Liver (tissue), 9 donors: ENCODE data around the gene RIC8B. TPM values are rescaled to one million over a fixed set of nuclear protein-coding genes. Genes with fewer than 3 reads are reported as not detected.

Experiments
- DNase-seq: peaks from one replicate; pipeline ENCODE4 v3.0.0-alpha.2; 2017; ENCODE audit warnings: low spot score
- H3K27ac ChIP-seq, 2 donors: one replicate each; pipeline ENCODE4 v1.7.0; 2013; ENCODE audit warnings: inconsistent platforms in 2 of 2, low read length in 2 of 2, control low read depth in 1 of 2, low read depth in 1 of 2, mild to moderate bottlenecking in 1 of 2
- H3K27me3 ChIP-seq, 4 donors: one replicate each; pipeline versions ENCODE4 v1.6.1 to v1.7.0; 2013; ENCODE audit warnings: low read length in 3 of 4, inconsistent platforms in 1 of 4, mild to moderate bottlenecking in 1 of 4, moderate library complexity in 1 of 4; ENCODE audit not compliant: control insufficient read depth in 4 of 4, insufficient read depth in 4 of 4
- H3K36me3 ChIP-seq, 4 donors: one replicate each; pipeline versions ENCODE4 v1.6.1 to v1.7.0; 2013; ENCODE audit warnings: low read length in 3 of 4, mild to moderate bottlenecking in 3 of 4, low read depth in 1 of 4, moderate library complexity in 1 of 4; ENCODE audit not compliant: control insufficient read depth in 4 of 4, insufficient read depth in 3 of 4
- H3K4me1 ChIP-seq, 4 donors: one replicate each; pipeline versions ENCODE4 v1.6.1 to v1.7.0; 2013; ENCODE audit warnings: low read length in 3 of 4, mild to moderate bottlenecking in 3 of 4, moderate library complexity in 1 of 4; ENCODE audit not compliant: control insufficient read depth in 4 of 4, insufficient read depth in 4 of 4
- H3K4me3 ChIP-seq, 3 donors: one replicate each; pipeline versions ENCODE4 v1.6.1 to v1.7.0; 2013; ENCODE audit warnings: low read length in 3 of 3, control low read depth in 1 of 3, low read depth in 1 of 3, mild to moderate bottlenecking in 1 of 3
- H3K9ac ChIP-seq, 2 donors: one replicate each; pipeline ENCODE4 v1.7.0; 2013; ENCODE audit warnings: low read length in 2 of 2, mild to moderate bottlenecking in 2 of 2, moderate library complexity in 2 of 2, control low read depth in 1 of 2, low read depth in 1 of 2
- H3K9me3 ChIP-seq, 4 donors: one replicate each; pipeline versions ENCODE4 v1.6.1 to v1.7.0; 2013; ENCODE audit warnings: low read length in 3 of 4; ENCODE audit not compliant: control insufficient read depth in 4 of 4
- EGR1 ChIP-seq, 2 donors: IDR thresholded peaks; 2 replicates each; pipeline ENCODE4 v1.6.1; 2016 to 2018; ENCODE audit warnings: antibody characterized with exemption in 2 of 2, low read depth in 2 of 2
- FOXA1 ChIP-seq: IDR thresholded peaks from 2 replicates; pipeline ENCODE4 v1.6.1; 2016; ENCODE audit warnings: antibody characterized with exemption
- FOXA2 ChIP-seq: IDR thresholded peaks from 2 replicates; pipeline ENCODE4 v1.6.1; 2016; ENCODE audit warnings: antibody characterized with exemption
- GABPA ChIP-seq, 2 donors: IDR thresholded peaks in 1 of 2; conservative IDR thresholded peaks in 1 of 2; 2 replicates each; pipeline ENCODE4 v1.6.1; 2016; ENCODE audit warnings: antibody characterized with exemption in 2 of 2, mild to moderate bottlenecking in 1 of 2, moderate library complexity in 1 of 2
- HNF4A ChIP-seq, 2 donors: conservative IDR thresholded peaks; 2 replicates each; pipeline ENCODE4 v1.6.1; 2016; ENCODE audit warnings: antibody characterized with exemption in 2 of 2, mild to moderate bottlenecking in 2 of 2
- HNF4G ChIP-seq: IDR thresholded peaks from 2 replicates; pipeline ENCODE4 v1.6.1; 2016; ENCODE audit warnings: antibody characterized with exemption
- JUND ChIP-seq, 2 donors: IDR thresholded peaks; 2 replicates each; pipeline ENCODE4 v1.6.1; 2016; ENCODE audit warnings: antibody characterized with exemption in 2 of 2
- RAD21 ChIP-seq, 2 donors: IDR thresholded peaks; 2 replicates each; pipeline ENCODE4 v1.6.1; 2016; ENCODE audit warnings: antibody characterized with exemption in 2 of 2, mild to moderate bottlenecking in 2 of 2
- RXRA ChIP-seq, 2 donors: IDR thresholded peaks; 2 replicates each; pipeline ENCODE4 v1.6.1; 2017 to 2018; ENCODE audit warnings: antibody characterized with exemption in 2 of 2, mild to moderate bottlenecking in 1 of 2
- SP1 ChIP-seq: IDR thresholded peaks from 2 replicates; pipeline ENCODE4 v1.6.1; 2018; ENCODE audit warnings: antibody characterized with exemption, mild to moderate bottlenecking
- YY1 ChIP-seq: IDR thresholded peaks from 2 replicates; pipeline ENCODE4 v1.6.1; 2016; ENCODE audit warnings: antibody characterized with exemption, mild to moderate bottlenecking
- WGBS: extraction: QIAGEN DNeasy Blood & Tissue Kit; methylation state at CpG from one replicate; pipeline ENCODE4 v1.1.7; 2013; 5-methylcytosine and 5-hydroxymethylcytosine counted together
- polyA plus RNA-seq, 2 donors: library from polyadenylated mRNA; stranded (reverse) in 1 of 2; unstranded in 1 of 2; fragments of 200-250 nt in 1 of 2; fragments of >200 nt in 1 of 2; fragmentation: Nextera tagmentation in 1 of 2; extraction: Ambion mirVana in 1 of 2; gene quantifications; one replicate each; pipeline versions ENCODE4 v1.2.1 to v1.2.3, GENCODE V29; 2013 to 2015
- total RNA-seq, 2 donors: library from RNA; depleted of rRNA; stranded (reverse); fragments of >200 nt; gene quantifications; one replicate each; pipeline ENCODE4 v1.2.3, GENCODE V29; 2014
- TF ChIP-seq, protein P1 (sequence below): fragments of 150-350 bp; IDR thresholded peaks from 2 replicates; pipeline ENCODE4 v1.5.1; 2017; ENCODE audit warnings: improper control_type of control experiment, low read depth, low read length; ENCODE audit not compliant: missing input control
- TF ChIP-seq, protein P2 (sequence below): IDR thresholded peaks from 2 replicates; pipeline ENCODE4 v1.6.1; 2016; ENCODE audit warnings: antibody characterized with exemption, mild to moderate bottlenecking
- TF ChIP-seq, protein P3 (sequence below): IDR thresholded peaks from 2 replicates; pipeline ENCODE4 v1.6.1; 2016; ENCODE audit warnings: antibody characterized with exemption
- TF ChIP-seq, protein P4 (sequence below): IDR thresholded peaks from 2 replicates; pipeline ENCODE4 v1.6.1; 2016; ENCODE audit warnings: antibody characterized with exemption
- donor health status: healthy.
- donor health status: healthy.
- donor health status: healthy.
- donor health status: healthy.
- donor health status: healthy.

Gene RIC8B
- total and polyA plus RNA-seq, 4 donors, result 2.7 to 15.1 (median 4.2) TPM

DNA sequence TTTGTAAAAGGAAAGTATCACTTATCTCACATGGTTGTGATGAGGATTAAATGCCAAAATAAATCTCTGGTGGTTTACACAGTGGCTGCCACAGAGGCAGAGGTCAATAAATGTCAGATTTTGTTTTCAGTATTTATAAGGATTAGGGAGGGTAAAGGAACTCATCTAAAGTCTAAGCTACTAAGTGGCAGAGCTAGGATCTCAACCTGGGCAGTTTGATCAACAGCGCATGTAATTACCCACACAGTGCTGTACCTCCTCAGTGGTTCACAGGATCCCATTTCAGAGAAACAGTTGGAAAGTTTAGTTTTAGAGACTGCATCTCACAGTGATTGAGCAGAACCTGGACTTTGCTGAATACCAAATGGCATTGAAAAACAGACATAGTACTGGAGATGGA lies 44.9 kb upstream of the RIC8B start (continued):
- TF ChIP-seq, protein P1, sequence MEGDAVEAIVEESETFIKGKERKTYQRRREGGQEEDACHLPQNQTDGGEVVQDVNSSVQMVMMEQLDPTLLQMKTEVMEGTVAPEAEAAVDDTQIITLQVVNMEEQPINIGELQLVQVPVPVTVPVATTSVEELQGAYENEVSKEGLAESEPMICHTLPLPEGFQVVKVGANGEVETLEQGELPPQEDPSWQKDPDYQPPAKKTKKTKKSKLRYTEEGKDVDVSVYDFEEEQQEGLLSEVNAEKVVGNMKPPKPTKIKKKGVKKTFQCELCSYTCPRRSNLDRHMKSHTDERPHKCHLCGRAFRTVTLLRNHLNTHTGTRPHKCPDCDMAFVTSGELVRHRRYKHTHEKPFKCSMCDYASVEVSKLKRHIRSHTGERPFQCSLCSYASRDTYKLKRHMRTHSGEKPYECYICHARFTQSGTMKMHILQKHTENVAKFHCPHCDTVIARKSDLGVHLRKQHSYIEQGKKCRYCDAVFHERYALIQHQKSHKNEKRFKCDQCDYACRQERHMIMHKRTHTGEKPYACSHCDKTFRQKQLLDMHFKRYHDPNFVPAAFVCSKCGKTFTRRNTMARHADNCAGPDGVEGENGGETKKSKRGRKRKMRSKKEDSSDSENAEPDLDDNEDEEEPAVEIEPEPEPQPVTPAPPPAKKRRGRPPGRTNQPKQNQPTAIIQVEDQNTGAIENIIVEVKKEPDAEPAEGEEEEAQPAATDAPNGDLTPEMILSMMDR, result no peak

DNA sequence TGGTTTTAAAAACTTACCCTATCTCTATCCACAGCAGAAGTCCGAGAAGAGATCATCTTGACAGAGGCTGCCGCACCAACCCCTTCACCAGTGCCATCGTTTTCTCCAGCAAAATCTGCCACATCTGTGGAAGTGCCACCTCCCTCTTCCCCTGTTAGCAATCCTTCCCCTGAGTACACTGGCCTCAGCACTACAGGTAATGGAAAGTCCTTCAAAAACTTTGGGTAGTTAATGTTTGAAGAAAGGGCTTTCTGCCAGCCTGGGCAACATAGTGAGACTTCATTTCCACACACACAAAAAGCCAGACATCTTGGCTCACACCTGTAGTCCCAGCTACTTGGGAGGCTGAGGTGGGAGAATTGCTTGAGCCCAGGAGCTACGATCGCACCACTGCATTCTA lies 41.6 kb upstream of the RIC8B start:
- Histone ChIP-seq H3K4me3 (no peak overlapping the region), H3K27ac (no peak overlapping the region), H3K9me3 (no peaks in the 10 kb centered on the region), H3K9ac (no peak overlapping the region), H3K27me3 (no peaks in the 10 kb centered on the region), H3K4me1 (peaks cover 0 to 4% (median 2%) of the 10 kb centered on the region in 4 donors), H3K36me3 (no peaks in the 10 kb centered on the region)
- TF ChIP-seq, protein P1, result no peak
- TF ChIP-seq YY1 (no peak), FOXA2 (no peak), HNF4G (no peak), SP1 (no peak), RXRA (IDR thresholded peaks at IDR 0.05) (no peak)
- TF ChIP-seq, protein P2, sequence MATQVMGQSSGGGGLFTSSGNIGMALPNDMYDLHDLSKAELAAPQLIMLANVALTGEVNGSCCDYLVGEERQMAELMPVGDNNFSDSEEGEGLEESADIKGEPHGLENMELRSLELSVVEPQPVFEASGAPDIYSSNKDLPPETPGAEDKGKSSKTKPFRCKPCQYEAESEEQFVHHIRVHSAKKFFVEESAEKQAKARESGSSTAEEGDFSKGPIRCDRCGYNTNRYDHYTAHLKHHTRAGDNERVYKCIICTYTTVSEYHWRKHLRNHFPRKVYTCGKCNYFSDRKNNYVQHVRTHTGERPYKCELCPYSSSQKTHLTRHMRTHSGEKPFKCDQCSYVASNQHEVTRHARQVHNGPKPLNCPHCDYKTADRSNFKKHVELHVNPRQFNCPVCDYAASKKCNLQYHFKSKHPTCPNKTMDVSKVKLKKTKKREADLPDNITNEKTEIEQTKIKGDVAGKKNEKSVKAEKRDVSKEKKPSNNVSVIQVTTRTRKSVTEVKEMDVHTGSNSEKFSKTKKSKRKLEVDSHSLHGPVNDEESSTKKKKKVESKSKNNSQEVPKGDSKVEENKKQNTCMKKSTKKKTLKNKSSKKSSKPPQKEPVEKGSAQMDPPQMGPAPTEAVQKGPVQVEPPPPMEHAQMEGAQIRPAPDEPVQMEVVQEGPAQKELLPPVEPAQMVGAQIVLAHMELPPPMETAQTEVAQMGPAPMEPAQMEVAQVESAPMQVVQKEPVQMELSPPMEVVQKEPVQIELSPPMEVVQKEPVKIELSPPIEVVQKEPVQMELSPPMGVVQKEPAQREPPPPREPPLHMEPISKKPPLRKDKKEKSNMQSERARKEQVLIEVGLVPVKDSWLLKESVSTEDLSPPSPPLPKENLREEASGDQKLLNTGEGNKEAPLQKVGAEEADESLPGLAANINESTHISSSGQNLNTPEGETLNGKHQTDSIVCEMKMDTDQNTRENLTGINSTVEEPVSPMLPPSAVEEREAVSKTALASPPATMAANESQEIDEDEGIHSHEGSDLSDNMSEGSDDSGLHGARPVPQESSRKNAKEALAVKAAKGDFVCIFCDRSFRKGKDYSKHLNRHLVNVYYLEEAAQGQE, result no peak
- TF ChIP-seq, protein P3, sequence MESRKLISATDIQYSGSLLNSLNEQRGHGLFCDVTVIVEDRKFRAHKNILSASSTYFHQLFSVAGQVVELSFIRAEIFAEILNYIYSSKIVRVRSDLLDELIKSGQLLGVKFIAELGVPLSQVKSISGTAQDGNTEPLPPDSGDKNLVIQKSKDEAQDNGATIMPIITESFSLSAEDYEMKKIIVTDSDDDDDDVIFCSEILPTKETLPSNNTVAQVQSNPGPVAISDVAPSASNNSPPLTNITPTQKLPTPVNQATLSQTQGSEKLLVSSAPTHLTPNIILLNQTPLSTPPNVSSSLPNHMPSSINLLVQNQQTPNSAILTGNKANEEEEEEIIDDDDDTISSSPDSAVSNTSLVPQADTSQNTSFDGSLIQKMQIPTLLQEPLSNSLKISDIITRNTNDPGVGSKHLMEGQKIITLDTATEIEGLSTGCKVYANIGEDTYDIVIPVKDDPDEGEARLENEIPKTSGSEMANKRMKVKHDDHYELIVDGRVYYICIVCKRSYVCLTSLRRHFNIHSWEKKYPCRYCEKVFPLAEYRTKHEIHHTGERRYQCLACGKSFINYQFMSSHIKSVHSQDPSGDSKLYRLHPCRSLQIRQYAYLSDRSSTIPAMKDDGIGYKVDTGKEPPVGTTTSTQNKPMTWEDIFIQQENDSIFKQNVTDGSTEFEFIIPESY, result no peak
- WGBS, result 94% methylated on average over 5 of the region's 5 CpGs
- no peak for DNase-seq

DNA sequence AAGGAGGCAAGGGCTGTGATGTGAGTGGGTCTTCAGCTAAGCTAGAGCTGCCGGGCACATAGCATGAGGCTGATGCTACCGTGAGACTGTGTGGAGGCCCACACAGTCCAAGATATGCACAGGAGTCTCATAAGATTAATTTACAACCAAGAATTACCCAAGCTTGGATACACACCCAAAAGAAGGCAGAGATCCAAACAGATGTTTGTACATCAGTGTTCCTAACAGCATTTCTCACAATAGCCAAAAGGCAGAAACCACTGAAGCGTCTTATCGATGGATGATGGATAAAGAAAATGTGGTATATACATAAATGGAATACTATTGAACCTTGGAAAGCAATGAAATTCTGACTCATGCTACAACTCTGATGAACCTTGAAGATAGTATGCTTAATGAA lies 40.8 kb upstream of the RIC8B start:
- Histone ChIP-seq H3K4me3 (no peak overlapping the region), H3K36me3 (no peaks in the 10 kb centered on the region), H3K4me1 (peaks cover 0 to 4% (median 2%) of the 10 kb centered on the region in 4 donors), H3K27me3 (no peaks in the 10 kb centered on the region), H3K27ac (no peak overlapping the region), H3K9me3 (no peaks in the 10 kb centered on the region), H3K9ac (no peak overlapping the region)
- no peak for DNase-seq
- WGBS, result 90% methylated on average over 4 of the region's 4 CpGs
- TF ChIP-seq YY1 (no peak), EGR1 (IDR thresholded peaks at IDR 0.05; ENCODE audit: low read depth in 2 of 2) (no peak), GABPA (IDR thresholded peaks at IDR 0.05 in 1 of 2, conservative IDR thresholded peaks at IDR 0.05 in 1 of 2) (no peak), SP1 (no peak), HNF4A (conservative IDR thresholded peaks at IDR 0.05) (no peak), HNF4G (no peak), FOXA1 (no peak), RAD21 (IDR thresholded peaks at IDR 0.05) (no peak), JUND (IDR thresholded peaks at IDR 0.05) (no peak), FOXA2 (no peak)
- TF ChIP-seq, protein P1, result no peak
- TF ChIP-seq, protein P4, sequence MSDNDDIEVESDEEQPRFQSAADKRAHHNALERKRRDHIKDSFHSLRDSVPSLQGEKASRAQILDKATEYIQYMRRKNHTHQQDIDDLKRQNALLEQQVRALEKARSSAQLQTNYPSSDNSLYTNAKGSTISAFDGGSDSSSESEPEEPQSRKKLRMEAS, result no peak
